Neuronal stem cell (in vitro differentiated cells): ENCODE data around the gene CD36.
A peak's percentile ranks its signal among the peaks of the same experiment; 100 is the strongest.

Source experiments
- DNase-seq: peaks from one replicate; pipeline ENCODE4 v3.0.0-alpha.2; 2013; ENCODE audit warnings: low spot score
- H2AFZ ChIP-seq: one replicate; pipeline ENCODE4 v1.6.1; 2013; ENCODE audit warnings: mild to moderate bottlenecking, low read length, inconsistent platforms
- H2AK5ac ChIP-seq: 2 replicates; pipeline ENCODE4 v1.6.1; 2013; ENCODE audit warnings: low read depth, mild to moderate bottlenecking, inconsistent platforms, low read length, moderate library complexity, mixed read lengths
- H2BK120ac ChIP-seq: 2 replicates; pipeline ENCODE4 v1.6.1; 2013; ENCODE audit warnings: low read depth, mild to moderate bottlenecking, inconsistent platforms, low read length, moderate library complexity, mixed read lengths
- H2BK12ac ChIP-seq: one replicate; pipeline ENCODE4 v1.6.1; 2013; ENCODE audit warnings: low read length, inconsistent platforms
- H2BK15ac ChIP-seq: 2 replicates; pipeline ENCODE4 v1.6.1; 2013; ENCODE audit warnings: mild to moderate bottlenecking, low read length, inconsistent platforms, mixed read lengths
- H2BK5ac ChIP-seq: one replicate; pipeline ENCODE4 v1.6.1; 2013; ENCODE audit warnings: inconsistent platforms, mild to moderate bottlenecking, low read length, moderate library complexity
- H3K14ac ChIP-seq: one replicate; pipeline ENCODE4 v1.6.1; 2013; ENCODE audit warnings: low read length, inconsistent platforms
- H3K18ac ChIP-seq: 2 replicates; pipeline ENCODE4 v1.6.1; 2013; ENCODE audit warnings: low read length, inconsistent platforms
- H3K23ac ChIP-seq: 2 replicates; pipeline ENCODE4 v1.6.1; 2013; ENCODE audit warnings: low read depth, mild to moderate bottlenecking, mixed read lengths, low read length, inconsistent platforms; ENCODE audit not compliant: poor library complexity
- H3K27ac ChIP-seq: replicated peaks from 3 replicates; pipeline ENCODE4 v1.5.1; 2013; ENCODE audit warnings: low read length, inconsistent platforms
- H3K27me3 ChIP-seq, 3 experiments: 2 replicates each; pipeline ENCODE4 v1.6.1; 2013; ENCODE audit warnings: low read length in 3 of 3, mild to moderate bottlenecking in 2 of 3, inconsistent platforms in 1 of 3, low read depth in 1 of 3, mixed read lengths in 1 of 3, moderate library complexity in 1 of 3; ENCODE audit not compliant: control insufficient read depth in 3 of 3, insufficient read depth in 3 of 3
- H3K36me3 ChIP-seq, 2 donors: replicated peaks in 1 of 2; 2 replicates each; pipeline ENCODE4 v1.6.1; 2013; ENCODE audit warnings: low read length in 2 of 2; ENCODE audit not compliant: control insufficient read depth in 2 of 2, insufficient read depth in 2 of 2
- H3K4ac ChIP-seq: 2 replicates; pipeline ENCODE4 v1.6.1; 2013; ENCODE audit warnings: inconsistent platforms, mild to moderate bottlenecking, low read length, moderate library complexity
- H3K4me1 ChIP-seq, 2 donors: 1 replicate in 1 of 2; 2 replicates in 1 of 2; pipeline ENCODE4 v1.6.1; 2013; ENCODE audit warnings: low read length in 2 of 2, low read depth in 1 of 2; ENCODE audit not compliant: control insufficient read depth in 2 of 2, insufficient read depth in 1 of 2
- H3K4me2 ChIP-seq: one replicate; pipeline ENCODE4 v1.6.1; 2013; ENCODE audit warnings: mild to moderate bottlenecking, low read length, inconsistent platforms; ENCODE audit not compliant: insufficient read depth, poor library complexity, severe bottlenecking
- H3K4me3 ChIP-seq, 2 donors: 2 replicates each; pipeline ENCODE4 v1.5.1; 2013; ENCODE audit warnings: low read length in 2 of 2, mild to moderate bottlenecking in 2 of 2, inconsistent platforms in 1 of 2, moderate library complexity in 1 of 2
- H3K79me1 ChIP-seq: one replicate; pipeline ENCODE4 v1.6.1; 2013; ENCODE audit warnings: low read depth, mild to moderate bottlenecking, inconsistent platforms, low read length, moderate library complexity
- H3K9ac ChIP-seq: one replicate; pipeline ENCODE4 v1.6.1; 2013; ENCODE audit warnings: mild to moderate bottlenecking, low read depth, low read length, inconsistent platforms; ENCODE audit not compliant: poor library complexity
- H3K9me3 ChIP-seq, 2 donors: replicated peaks in 1 of 2; 2 replicates each; pipeline versions ENCODE3 to v1.6.1; 2013; ENCODE audit warnings: low read length in 2 of 2, mild to moderate bottlenecking in 2 of 2, inconsistent platforms in 1 of 2, low read depth in 1 of 2, mixed read lengths in 1 of 2, moderate library complexity in 1 of 2; ENCODE audit not compliant: control insufficient read depth in 2 of 2, insufficient read depth in 1 of 2
- H4K8ac ChIP-seq: one replicate; pipeline ENCODE4 v1.6.1; 2013; ENCODE audit warnings: low read depth, mild to moderate bottlenecking, inconsistent platforms, low read length, moderate library complexity
- H4K91ac ChIP-seq: one replicate; pipeline ENCODE4 v1.6.1; 2013; ENCODE audit warnings: low read length, low read depth, mild to moderate bottlenecking, inconsistent platforms; ENCODE audit not compliant: poor library complexity
- WGBS, 2 donors: extraction: QIAGEN DNeasy Blood & Tissue Kit; methylation state at CpG; one replicate each; pipeline ENCODE4 v1.1.7; 2013; ENCODE audit warnings: missing lambda C conversion rate in 2 of 2, mixed read lengths in 1 of 2; ENCODE audit not compliant: insufficient read length in 2 of 2, insufficient replicate concordance in 1 of 2; ENCODE audit errors: extremely low coverage in 2 of 2; 5-methylcytosine and 5-hydroxymethylcytosine counted together

CD36 gene

GRCh38 chr7:80622541-80622940 is 15.9 kb upstream of the CD36 start:
- Histone ChIP-seq H3K14ac (no peak overlapping the region), H3K4me1 (peaks cover 4 to 7% of the 10 kb centered on the region in 2 donors), H2AFZ (peak overlapping the region; percentile 4), H3K9ac (no peak overlapping the region), H2BK12ac (no peak overlapping the region), H3K4ac (no peak overlapping the region), H3K4me2 (no peak overlapping the region), H3K18ac (no peak overlapping the region), H2BK15ac (no peak overlapping the region), H3K36me3 (no peaks in the 10 kb centered on the region), H3K27me3 (no peaks in the 10 kb centered on the region), H3K27ac (no peak overlapping the region), H4K91ac (no peak overlapping the region), H3K9me3 (peaks cover 0 to 10% of the 10 kb centered on the region in 2 donors), H3K4me3 (no peak overlapping the region), H2BK5ac (no peak overlapping the region), H3K23ac (no peak overlapping the region), H2BK120ac (no peak overlapping the region), H4K8ac (no peak overlapping the region), H3K79me1 (no peaks in the 10 kb centered on the region), H2AK5ac (no peak overlapping the region)
- WGBS, 2 donors: no CpG with 5 or more reads among the region's 1 CpG
- DNase-seq: no peak

- no peaks in the 10 kb centered on the region for H3K79me1 ChIP-seq
- no peak overlapping the region for H3K4ac ChIP-seq
- H3K4me2 ChIP-seq: no peak overlapping the region
- H2AFZ ChIP-seq: peak overlapping the region; percentile 80
- no peak overlapping the region for H2BK5ac ChIP-seq
- H3K36me3 ChIP-seq: no peaks in the 10 kb centered on the region
- H2BK15ac ChIP-seq: no peak overlapping the region
- no peak overlapping the region for H3K23ac ChIP-seq
- H3K27ac ChIP-seq: no peak overlapping the region
- H3K4me1 ChIP-seq: peaks cover 4 to 7% of the 10 kb centered on the region in 2 donors
- DNase-seq: peak; percentile 18
- no peak overlapping the region for H3K18ac ChIP-seq
- no peak overlapping the region for H3K14ac ChIP-seq
- no CpG with 5 or more reads among the region's 3 CpGs for WGBS, 2 donors
- H2AK5ac ChIP-seq: no peak overlapping the region
- H4K91ac ChIP-seq: no peak overlapping the region
- H2BK120ac ChIP-seq: no peak overlapping the region
- no peak overlapping the region for H2BK12ac ChIP-seq
- no peak overlapping the region for H4K8ac ChIP-seq
- peak overlapping the region in 1 of 2 donors; percentile 3 for H3K4me3 ChIP-seq
- H3K27me3 ChIP-seq: no peaks in the 10 kb centered on the region
- H3K9me3 ChIP-seq: peaks cover 0 to 10% of the 10 kb centered on the region in 2 donors
- no peak overlapping the region for H3K9ac ChIP-seq
These were observed 14.8 kb upstream of the CD36 start for GRCh38 chr7:80623503-80624252.

GRCh38 chr7:80624763-80625162 is 13.7 kb upstream of the CD36 start:
- Histone ChIP-seq H2AFZ (no peak overlapping the region), H3K18ac (no peak overlapping the region), H3K14ac (no peak overlapping the region), H3K27ac (no peak overlapping the region), H3K4me1 (peaks cover 4 to 7% of the 10 kb centered on the region in 2 donors), H3K23ac (no peak overlapping the region), H3K4me2 (no peak overlapping the region), H2BK120ac (no peak overlapping the region), H2AK5ac (no peak overlapping the region), H3K9me3 (peaks cover 0 to 10% of the 10 kb centered on the region in 2 donors), H3K4ac (no peak overlapping the region), H3K9ac (no peak overlapping the region), H3K36me3 (no peaks in the 10 kb centered on the region), H3K79me1 (no peaks in the 10 kb centered on the region), H4K91ac (no peak overlapping the region), H2BK12ac (no peak overlapping the region), H4K8ac (no peak overlapping the region), H3K27me3 (no peaks in the 10 kb centered on the region), H2BK5ac (no peak overlapping the region), H2BK15ac (no peak overlapping the region), H3K4me3 (no peak overlapping the region)
- whole genome bisulfite sequencing, 2 donors: no CpG with 5 or more reads among the region's 1 CpG
- no peak for DNase-seq

- Histone ChIP-seq H3K18ac (no peak overlapping the region), H2BK5ac (no peak overlapping the region), H4K91ac (no peak overlapping the region), H3K27me3 (no peaks in the 10 kb centered on the region), H3K27ac (no peak overlapping the region), H3K4me2 (no peak overlapping the region), H2BK12ac (no peak overlapping the region), H2BK120ac (no peak overlapping the region), H3K14ac (no peak overlapping the region), H4K8ac (no peak overlapping the region), H3K4ac (no peak overlapping the region), H3K9ac (no peak overlapping the region), H2BK15ac (no peak overlapping the region), H3K4me3 (no peak overlapping the region), H3K79me1 (no peaks in the 10 kb centered on the region), H2AK5ac (no peak overlapping the region), H3K36me3 (no peaks in the 10 kb centered on the region), H3K4me1 (peaks cover 1 to 4% of the 10 kb centered on the region in 2 donors), H2AFZ (no peak overlapping the region), H3K23ac (no peak overlapping the region), H3K9me3 (no peaks in the 10 kb centered on the region)
- no peak for DNase-seq
- no CpG with 5 or more reads among the region's 1 CpG for WGBS, 2 donors
These were observed 9.4 kb upstream of the CD36 start for GRCh38 chr7:80629023-80629422.
